H1 (cell line): Measurements from ENCODE around the gene MIPEP.

Experiments
- CEBPB ChIP-seq: IDR thresholded peaks from 2 replicates; pipeline ENCODE4 v1.6.1; 2012; ENCODE audit warnings: low read depth, low read length
- CTCF ChIP-seq, 3 experiments: IDR thresholded peaks; 1 replicate in 2 of 3; 2 replicates in 1 of 3; pipeline versions ENCODE4 v1.5.1 to v1.6.1; 2011; ENCODE audit warnings: low read length in 3 of 3, mild to moderate bottlenecking in 3 of 3, inconsistent platforms in 2 of 3, low read depth in 1 of 3, moderate library complexity in 1 of 3; ENCODE audit not compliant: insufficient read depth in 1 of 3; ENCODE audit errors: control extremely low read depth in 1 of 3
- EP300 ChIP-seq, 2 experiments: IDR thresholded peaks; 1 replicate in 1 of 2; 2 replicates in 1 of 2; pipeline ENCODE4 v1.6.1; 2011 to 2012; ENCODE audit warnings: low read depth in 2 of 2, low read length in 2 of 2, mild to moderate bottlenecking in 2 of 2, borderline replicate concordance in 1 of 2, inconsistent platforms in 1 of 2, moderate library complexity in 1 of 2
- EZH2 ChIP-seq: fragments of 200-600 bp; sonication (generic); IDR thresholded peaks from 2 replicates; pipeline ENCODE4 v1.7.1; 2012; ENCODE audit warnings: low read depth, mild to moderate bottlenecking, moderate library complexity, low read length, inconsistent platforms; ENCODE audit not compliant: severe bottlenecking
- KDM1A ChIP-seq: fragments of 200-600, 300-600 bp; sonication (generic); IDR thresholded peaks from 2 replicates; pipeline ENCODE4 v1.7.1; 2016; ENCODE audit warnings: mild to moderate bottlenecking, low read length, borderline replicate concordance
- MAFK ChIP-seq: IDR thresholded peaks from 2 replicates; pipeline ENCODE4 v1.6.1; 2012; ENCODE audit warnings: low read depth, mild to moderate bottlenecking, improper control_type of control experiment, low read length
- MAX ChIP-seq: IDR thresholded peaks from 2 replicates; pipeline ENCODE4 v1.6.1; 2012; ENCODE audit warnings: inconsistent platforms
- POLR2A ChIP-seq, 2 experiments: IDR thresholded peaks; 1 replicate in 1 of 2; 2 replicates in 1 of 2; pipeline ENCODE4 v1.6.1; 2011; ENCODE audit warnings: low read depth in 2 of 2, low read length in 2 of 2, mild to moderate bottlenecking in 2 of 2; ENCODE audit errors: control extremely low read depth in 1 of 2
- RFX5 ChIP-seq: IDR thresholded peaks from 2 replicates; pipeline ENCODE4 v1.6.1; 2011; ENCODE audit warnings: low read depth, low read length, improper control_type of control experiment, borderline replicate concordance
- SP2 ChIP-seq: IDR thresholded peaks from 2 replicates; pipeline ENCODE4 v1.6.1; 2012; ENCODE audit warnings: mild to moderate bottlenecking, low read length, inconsistent platforms
- USF2 ChIP-seq: IDR thresholded peaks from 2 replicates; pipeline ENCODE4 v1.6.1; 2011; ENCODE audit warnings: low read length, improper control_type of control experiment
- YY1 ChIP-seq: IDR thresholded peaks from 2 replicates; pipeline ENCODE4 v1.6.1; 2011; ENCODE audit warnings: low read depth, mild to moderate bottlenecking, low read length
- ZNF274 ChIP-seq: IDR thresholded peaks from 2 replicates; pipeline ENCODE4 v1.7.0; 2012; ENCODE audit warnings: low read length, borderline replicate concordance; ENCODE audit errors: extremely low read depth

- TF ChIP-seq EZH2 (no peak), CTCF (IDR thresholded peaks at IDR 0.05; ENCODE audit: control extremely low read depth in 1 of 3, insufficient read depth in 1 of 3, low read depth in 1 of 3, low read length in 3 of 3) (no peak), RFX5 (no peak), USF2 (no peak), MAX (no peak), POLR2A (IDR thresholded peaks at IDR 0.05; ENCODE audit: control extremely low read depth in 1 of 2, low read depth in 2 of 2, low read length in 2 of 2) (no peak), EP300 (IDR thresholded peaks at IDR 0.05; ENCODE audit: borderline replicate concordance in 1 of 2, low read depth in 2 of 2, low read length in 2 of 2) (no peak), KDM1A (no peak), CEBPB (no peak), ZNF274 (no peak), SP2 (no peak), MAFK (no peak), YY1 (no peak)
These were observed 202.3 kb downstream of the MIPEP start for GRCh38 chr13:23686948-23687347.
